HEK293 (cell line): ENCODE measurements around the gene KIZ.

Experiments
- CTCF ChIA-PET: fragments of 350-600 bp; formaldehyde crosslinking; extraction: SDS; loops from one replicate; lab custom pipeline; 2021; ENCODE audit warnings: antibody characterized with exemption; lab: Yijun Ruan, JAX
- POLR2A ChIA-PET: fragments of 300-600 bp; formaldehyde crosslinking; extraction: SDS; loops from one replicate; lab custom pipeline; 2020; ENCODE audit warnings: antibody characterized with exemption, inconsistent platforms; lab: Yijun Ruan, JAX
- H3K27ac ChIP-seq: fragments of 200-500 bp; sonication (Bioruptor generic); 2 replicates; pipeline ENCODE4 v1.5.1; 2014; ENCODE audit warnings: low read depth, low read length, control low read depth, inconsistent platforms; ENCODE audit errors: extremely low read depth
- H3K36me3 ChIP-seq, 2 experiments: fragments of 200-500 bp in 1 of 2; sonication (Bioruptor generic) in 1 of 2; 1 replicate in 1 of 2; 2 replicates in 1 of 2; pipeline ENCODE4 v1.5.1; 2014 to 2017; ENCODE audit warnings: inconsistent platforms in 2 of 2, low read length in 2 of 2; ENCODE audit not compliant: control insufficient read depth in 2 of 2, insufficient read depth in 1 of 2
- H3K4me1 ChIP-seq: fragments of 200-500 bp; sonication (Bioruptor generic); 2 replicates; pipeline ENCODE4 v1.5.1; 2014; ENCODE audit warnings: mild to moderate bottlenecking, low read length, inconsistent platforms; ENCODE audit not compliant: control insufficient read depth, insufficient read depth
- H3K4me3 ChIP-seq: 2 replicates; pipeline ENCODE4 v1.5.1; 2011; ENCODE audit warnings: low read depth, mild to moderate bottlenecking, control low read depth, low read length, moderate library complexity
- H3K9me3 ChIP-seq: fragments of 200-500 bp; sonication (Bioruptor generic); 2 replicates; pipeline ENCODE4 v1.5.1; 2014; ENCODE audit warnings: low read depth, low read length, inconsistent platforms; ENCODE audit not compliant: control insufficient read depth, insufficient read depth
- EGR2 ChIP-seq: fragments of 450-650 bp; formaldehyde crosslinking; IDR thresholded peaks from 2 replicates; pipeline ENCODE4 v1.5.1; 2016; ENCODE audit warnings: low read depth, missing biosample characterization, missing genetic modification characterization
- IKZF3 ChIP-seq: fragments of 450-650 bp; IDR thresholded peaks from 2 replicates; pipeline ENCODE4 v1.5.0; 2018; ENCODE audit warnings: missing biosample characterization, mild to moderate bottlenecking, missing genetic modification characterization, moderate library complexity
- MEIS1 ChIP-seq: sonication (generic); formaldehyde crosslinking; IDR thresholded peaks from 2 replicates; pipeline ENCODE4 v1.8.1; 2022; ENCODE audit warnings: missing genetic modification reagents, mild to moderate bottlenecking, borderline replicate concordance
- SP7 ChIP-seq: fragments of 450-650 bp; formaldehyde crosslinking; IDR thresholded peaks from 2 replicates; pipeline ENCODE4 v1.5.1; 2016; ENCODE audit warnings: missing biosample characterization, missing genetic modification characterization
- ZBTB7A ChIP-seq: fragments of 450-650 bp; formaldehyde crosslinking; IDR thresholded peaks from 2 replicates; pipeline ENCODE4 v1.5.1; 2016; ENCODE audit warnings: low read depth, missing biosample characterization, missing genetic modification characterization
- ZBTB8A ChIP-seq: fragments of 450-650 bp; formaldehyde crosslinking; IDR thresholded peaks from 2 replicates; pipeline ENCODE4 v1.5.1; 2016; ENCODE audit warnings: missing biosample characterization, missing genetic modification characterization
- ZFP69B ChIP-seq: fragments of 450-650 bp; formaldehyde crosslinking; IDR thresholded peaks from 2 replicates; pipeline ENCODE4 v1.5.1; 2016; ENCODE audit warnings: missing biosample characterization, missing genetic modification characterization
- ZNF140 ChIP-seq: fragments of 450-650 bp; formaldehyde crosslinking; IDR thresholded peaks from 2 replicates; pipeline ENCODE4 v1.5.1; 2016; ENCODE audit warnings: missing biosample characterization, missing genetic modification characterization
- ZNF155 ChIP-seq: fragments of 450-650 bp; formaldehyde crosslinking; IDR thresholded peaks from 2 replicates; pipeline ENCODE4 v1.5.1; 2016; ENCODE audit warnings: missing biosample characterization, missing genetic modification characterization
- ZNF174 ChIP-seq: fragments of 450-650 bp; formaldehyde crosslinking; IDR thresholded peaks from 2 replicates; pipeline ENCODE4 v1.5.0; 2017; ENCODE audit warnings: missing biosample characterization, mild to moderate bottlenecking, missing genetic modification characterization
- ZNF211 ChIP-seq: fragments of 450-650 bp; formaldehyde crosslinking; IDR thresholded peaks from 2 replicates; pipeline ENCODE4 v1.5.1; 2016; ENCODE audit warnings: low read depth, missing biosample characterization, missing genetic modification characterization
- ZNF223 ChIP-seq: fragments of 450-650 bp; formaldehyde crosslinking; IDR thresholded peaks from 2 replicates; pipeline ENCODE4 v1.5.1; 2016; ENCODE audit warnings: missing biosample characterization, missing genetic modification characterization
- ZNF350 ChIP-seq: fragments of 450-650 bp; formaldehyde crosslinking; IDR thresholded peaks from 2 replicates; pipeline ENCODE4 v1.5.0; 2017; ENCODE audit warnings: missing biosample characterization, mild to moderate bottlenecking, missing genetic modification characterization
- ZNF48 ChIP-seq: fragments of 450-650 bp; formaldehyde crosslinking; IDR thresholded peaks from 2 replicates; pipeline ENCODE4 v1.5.1; 2016; ENCODE audit warnings: missing biosample characterization, missing genetic modification characterization
- ZNF514 ChIP-seq: fragments of 450-650 bp; formaldehyde crosslinking; IDR thresholded peaks from 2 replicates; pipeline ENCODE4 v1.5.1; 2016; ENCODE audit warnings: missing biosample characterization, missing genetic modification characterization
- ZNF571 ChIP-seq: fragments of 450-650 bp; formaldehyde crosslinking; IDR thresholded peaks from 2 replicates; pipeline ENCODE4 v1.5.0; 2017; ENCODE audit warnings: missing biosample characterization, missing genetic modification characterization
- ZNF600 ChIP-seq: fragments of 450-650 bp; formaldehyde crosslinking; IDR thresholded peaks from 2 replicates; pipeline ENCODE4 v1.5.1; 2016; ENCODE audit warnings: missing biosample characterization, missing genetic modification characterization
- ZNF664 ChIP-seq: fragments of 450-650 bp; formaldehyde crosslinking; IDR thresholded peaks from 2 replicates; pipeline ENCODE4 v1.5.1; 2016; ENCODE audit warnings: missing biosample characterization, missing genetic modification characterization
- ZNF670 ChIP-seq: fragments of 450-650 bp; formaldehyde crosslinking; IDR thresholded peaks from 2 replicates; pipeline ENCODE4 v1.5.1; 2016; ENCODE audit warnings: missing biosample characterization, missing genetic modification characterization, low read depth
- ZNF701 ChIP-seq: fragments of 450-650 bp; formaldehyde crosslinking; IDR thresholded peaks from 2 replicates; pipeline ENCODE4 v1.5.1; 2016; ENCODE audit warnings: missing biosample characterization, missing genetic modification characterization
- ZNF747 ChIP-seq: fragments of 450-650 bp; formaldehyde crosslinking; IDR thresholded peaks from 2 replicates; pipeline ENCODE4 v1.5.1; 2016; ENCODE audit warnings: missing biosample characterization, missing genetic modification characterization
- ZNF785 ChIP-seq: fragments of 450-650 bp; formaldehyde crosslinking; IDR thresholded peaks from 2 replicates; pipeline ENCODE4 v1.5.1; 2016; ENCODE audit warnings: missing biosample characterization, missing genetic modification characterization
- ZSCAN16 ChIP-seq: fragments of 450-650 bp; formaldehyde crosslinking; IDR thresholded peaks from 2 replicates; pipeline ENCODE4 v1.5.1; 2016; ENCODE audit warnings: missing biosample characterization, missing genetic modification characterization
- TF ChIP-seq, protein P1 (sequence below): fragments of 450-650 bp; formaldehyde crosslinking; IDR thresholded peaks from 2 replicates; pipeline ENCODE4 v1.5.1; 2016; ENCODE audit warnings: missing biosample characterization, missing genetic modification characterization
- TF ChIP-seq, protein P2 (sequence below): fragments of 450-650 bp; formaldehyde crosslinking; IDR thresholded peaks from 2 replicates; pipeline ENCODE4 v1.5.1; 2016; ENCODE audit warnings: missing biosample characterization, missing genetic modification characterization
- TF ChIP-seq, protein P3 (sequence below): fragments of 450-650 bp; formaldehyde crosslinking; IDR thresholded peaks from 2 replicates; pipeline ENCODE4 v1.5.1; 2016; ENCODE audit warnings: missing biosample characterization, missing genetic modification characterization
- TF ChIP-seq, protein P4 (sequence below): fragments of 450-650 bp; formaldehyde crosslinking; IDR thresholded peaks from 2 replicates; pipeline ENCODE4 v1.5.1; 2016; ENCODE audit warnings: missing biosample characterization, missing genetic modification characterization

KIZ gene

DNA sequence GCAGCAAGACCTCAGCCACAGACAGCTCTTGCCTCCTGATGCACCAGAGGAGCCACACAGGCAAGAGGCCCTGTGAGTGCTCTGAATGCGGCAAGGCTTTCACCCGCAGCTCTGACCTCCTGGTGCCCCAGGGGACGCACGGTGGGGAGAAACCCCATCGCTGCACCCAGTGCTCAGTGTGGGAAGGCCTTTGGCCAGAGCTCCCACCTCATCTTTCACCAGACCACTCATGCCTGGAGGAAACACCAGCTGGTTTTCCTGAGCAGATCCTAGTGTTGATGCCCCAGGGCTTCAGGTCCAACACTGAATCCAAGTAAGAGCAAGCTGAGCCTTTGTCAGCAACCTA, 140.3 kb downstream of the KIZ start:
- Histone ChIP-seq H3K4me3 (no peak overlapping the region), H3K4me1 (no peaks in the 10 kb centered on the region), H3K27ac (no peak overlapping the region), H3K9me3 (no peaks in the 10 kb centered on the region), H3K36me3 (no peaks in the 10 kb centered on the region)
- CTCF ChIA-PET, result interaction anchor here (0.6 to 1.3 kb wide), 2 partner anchors 8 to 30 kb away, joined by 3 to 6 read pairs; no protein-coding TSS in a partner anchor
- TF ChIP-seq, protein P1, sequence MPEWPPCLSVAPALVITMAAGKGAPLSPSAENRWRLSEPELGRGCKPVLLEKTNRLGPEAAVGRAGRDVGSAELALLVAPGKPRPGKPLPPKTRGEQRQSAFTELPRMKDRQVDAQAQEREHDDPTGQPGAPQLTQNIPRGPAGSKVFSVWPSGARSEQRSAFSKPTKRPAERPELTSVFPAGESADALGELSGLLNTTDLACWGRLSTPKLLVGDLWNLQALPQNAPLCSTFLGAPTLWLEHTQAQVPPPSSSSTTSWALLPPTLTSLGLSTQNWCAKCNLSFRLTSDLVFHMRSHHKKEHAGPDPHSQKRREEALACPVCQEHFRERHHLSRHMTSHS (tag by site-specific recombination), result no peak
- TF ChIP-seq ZNF664 (tag by site-specific recombination), result no peak
- no peak for TF ChIP-seq ZNF600 (tag by site-specific recombination)
- TF ChIP-seq ZNF701 (tag by site-specific recombination), result no peak
- TF ChIP-seq SP7 (tag by site-specific recombination), result no peak
- TF ChIP-seq ZNF211 (tag by site-specific recombination), result no peak
- no peak for TF ChIP-seq ZNF785 (tag by site-specific recombination)
- no peak for TF ChIP-seq ZNF223 (tag by site-specific recombination)
- POLR2A ChIA-PET, result no interaction called here

DNA sequence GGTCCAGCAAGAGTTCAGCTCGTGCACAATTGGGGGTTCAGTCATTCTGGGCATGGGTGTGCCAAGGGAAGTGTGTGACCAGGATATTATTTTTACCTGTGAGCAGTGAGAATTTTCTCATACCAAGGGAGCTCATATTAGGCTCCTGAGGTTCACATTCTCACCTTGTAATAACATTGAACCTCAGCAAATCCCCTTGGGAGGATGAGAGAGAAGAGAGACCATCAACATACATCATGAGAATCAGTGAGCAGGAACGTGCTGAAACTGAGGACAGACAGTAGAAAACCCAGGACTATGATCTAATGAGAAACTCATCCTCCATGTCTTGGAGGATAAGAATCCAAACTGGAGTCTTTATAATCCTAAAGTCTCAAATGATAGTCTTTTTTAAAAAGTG, 143.9 kb downstream of the KIZ start:
- CTCF ChIA-PET, result no interaction called here
- H3K4me3 ChIP-seq, result no peak overlapping the region
- no peak overlapping the region for H3K27ac ChIP-seq

DNA sequence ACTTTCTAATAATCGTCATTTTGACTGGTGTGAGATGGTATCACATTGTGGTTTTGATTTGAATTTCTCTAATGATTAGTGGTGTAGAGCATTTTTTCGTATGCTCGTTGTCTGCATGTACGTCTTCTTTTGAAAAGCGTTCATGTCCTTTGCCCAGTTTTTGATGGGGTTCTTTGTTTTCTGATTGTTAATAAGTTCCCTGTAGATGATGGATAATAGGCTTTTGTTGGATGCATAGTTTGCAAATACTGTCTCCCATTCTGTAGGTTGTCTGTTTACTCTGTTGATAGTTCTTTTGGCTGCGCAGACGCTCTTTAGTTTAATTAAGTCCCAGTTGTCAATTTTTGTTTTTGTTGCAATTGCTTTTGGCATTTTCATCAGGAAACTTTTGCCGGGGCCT, 144.9 kb downstream of the KIZ start:
- H3K4me3 ChIP-seq, result no peak overlapping the region
- H3K36me3 ChIP-seq, result no peaks in the 10 kb centered on the region
- ChIA-PET POLR2A (no interaction called here), CTCF (interaction anchor here (0.6 kb wide), 1 partner anchor 60 kb away, joined by 4 read pairs; no protein-coding TSS in a partner anchor)
- H3K27ac ChIP-seq, result no peak overlapping the region
- TF ChIP-seq ZNF747 (tag by site-specific recombination) (no peak), ZNF664 (tag by site-specific recombination) (no peak), MEIS1 (no peak), IKZF3 (tag by site-specific recombination) (no peak), ZNF48 (no peak)
- H3K4me1 ChIP-seq, result no peaks in the 10 kb centered on the region
- H3K9me3 ChIP-seq, result no peaks in the 10 kb centered on the region

More for the DNA sequence above, 143.9 kb downstream of the KIZ start:
- no peaks in the 10 kb centered on the region for H3K9me3 ChIP-seq
- POLR2A ChIA-PET, result no interaction called here
- TF ChIP-seq, protein P2, sequence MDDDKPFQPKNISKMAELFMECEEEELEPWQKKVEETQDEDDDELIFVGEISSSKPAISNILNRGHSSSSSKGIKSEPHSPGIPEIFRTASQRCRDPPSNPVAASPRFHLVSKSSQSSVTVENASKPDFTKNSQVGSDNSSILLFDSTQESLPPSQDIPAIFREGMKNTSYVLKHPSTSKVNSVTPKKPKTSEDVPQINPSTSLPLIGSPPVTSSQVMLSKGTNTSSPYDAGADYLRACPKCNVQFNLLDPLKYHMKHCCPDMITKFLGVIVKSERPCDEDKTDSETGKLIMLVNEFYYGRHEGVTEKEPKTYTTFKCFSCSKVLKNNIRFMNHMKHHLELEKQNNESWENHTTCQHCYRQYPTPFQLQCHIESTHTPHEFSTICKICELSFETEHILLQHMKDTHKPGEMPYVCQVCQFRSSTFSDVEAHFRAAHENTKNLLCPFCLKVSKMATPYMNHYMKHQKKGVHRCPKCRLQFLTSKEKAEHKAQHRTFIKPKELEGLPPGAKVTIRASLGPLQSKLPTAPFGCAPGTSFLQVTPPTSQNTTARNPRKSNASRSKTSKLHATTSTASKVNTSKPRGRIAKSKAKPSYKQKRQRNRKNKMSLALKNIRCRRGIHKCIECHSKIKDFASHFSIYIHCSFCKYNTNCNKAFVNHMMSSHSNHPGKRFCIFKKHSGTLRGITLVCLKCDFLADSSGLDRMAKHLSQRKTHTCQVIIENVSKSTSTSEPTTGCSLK (tag by site-specific recombination), result no peak
- H3K4me1 ChIP-seq, result no peaks in the 10 kb centered on the region
- no peaks in the 10 kb centered on the region for H3K36me3 ChIP-seq

DNA sequence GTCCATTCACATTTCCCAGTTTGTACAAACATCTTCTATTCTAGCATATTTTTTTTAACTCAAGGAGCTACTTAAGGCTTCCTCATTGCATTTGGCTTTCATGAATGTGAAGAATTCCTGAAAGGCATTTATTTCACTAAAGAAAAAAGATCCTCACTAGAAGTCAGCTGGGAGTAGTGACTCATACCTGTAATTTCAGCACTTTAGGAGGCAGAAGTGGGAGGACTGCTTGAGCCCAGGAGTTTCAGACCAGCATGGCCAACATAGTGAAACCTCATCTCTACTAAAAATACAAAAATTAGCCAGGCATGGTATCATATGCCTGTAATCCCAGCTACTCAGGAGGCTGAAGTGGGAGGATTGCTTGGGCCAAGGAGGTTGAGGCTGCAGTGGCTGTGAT, 146.4 kb downstream of the KIZ start:
- Histone ChIP-seq H3K4me3 (no peak overlapping the region), H3K9me3 (no peaks in the 10 kb centered on the region), H3K27ac (no peak overlapping the region), H3K4me1 (no peaks in the 10 kb centered on the region), H3K36me3 (no peaks in the 10 kb centered on the region)
- CTCF ChIA-PET, result interaction anchor here (0.7 kb wide), 1 partner anchor 36 kb away, joined by 3 read pairs; no protein-coding TSS in a partner anchor
- POLR2A ChIA-PET, result interaction anchor here (0.8 kb wide), 1 partner anchor 31 kb away, joined by 3 read pairs; the partner anchor contains the start of gene XRN2
- TF ChIP-seq ZNF155 (tag by site-specific recombination) (no peak), ZBTB7A (tag by site-specific recombination) (no peak), ZNF174 (tag by site-specific recombination) (no peak), ZNF670 (tag by site-specific recombination) (no peak), EGR2 (no peak), ZFP69B (no peak), ZSCAN16 (tag by site-specific recombination) (no peak), ZNF140 (no peak), ZNF514 (tag by site-specific recombination) (no peak), ZBTB8A (tag by site-specific recombination) (no peak), ZNF350 (tag by site-specific recombination) (no peak), ZNF571 (tag by site-specific recombination) (no peak)
- TF ChIP-seq, protein P3, sequence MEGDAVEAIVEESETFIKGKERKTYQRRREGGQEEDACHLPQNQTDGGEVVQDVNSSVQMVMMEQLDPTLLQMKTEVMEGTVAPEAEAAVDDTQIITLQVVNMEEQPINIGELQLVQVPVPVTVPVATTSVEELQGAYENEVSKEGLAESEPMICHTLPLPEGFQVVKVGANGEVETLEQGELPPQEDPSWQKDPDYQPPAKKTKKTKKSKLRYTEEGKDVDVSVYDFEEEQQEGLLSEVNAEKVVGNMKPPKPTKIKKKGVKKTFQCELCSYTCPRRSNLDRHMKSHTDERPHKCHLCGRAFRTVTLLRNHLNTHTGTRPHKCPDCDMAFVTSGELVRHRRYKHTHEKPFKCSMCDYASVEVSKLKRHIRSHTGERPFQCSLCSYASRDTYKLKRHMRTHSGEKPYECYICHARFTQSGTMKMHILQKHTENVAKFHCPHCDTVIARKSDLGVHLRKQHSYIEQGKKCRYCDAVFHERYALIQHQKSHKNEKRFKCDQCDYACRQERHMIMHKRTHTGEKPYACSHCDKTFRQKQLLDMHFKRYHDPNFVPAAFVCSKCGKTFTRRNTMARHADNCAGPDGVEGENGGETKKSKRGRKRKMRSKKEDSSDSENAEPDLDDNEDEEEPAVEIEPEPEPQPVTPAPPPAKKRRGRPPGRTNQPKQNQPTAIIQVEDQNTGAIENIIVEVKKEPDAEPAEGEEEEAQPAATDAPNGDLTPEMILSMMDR (tag by site-specific recombination), result no peak
- TF ChIP-seq, protein P4, sequence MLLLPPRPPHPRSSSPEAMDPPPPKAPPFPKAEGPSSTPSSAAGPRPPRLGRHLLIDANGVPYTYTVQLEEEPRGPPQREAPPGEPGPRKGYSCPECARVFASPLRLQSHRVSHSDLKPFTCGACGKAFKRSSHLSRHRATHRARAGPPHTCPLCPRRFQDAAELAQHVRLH (tag by site-specific recombination), result no peak
